Activated CD8-positive, alpha-beta T cell treated with anti-CD3 and anti-CD28 coated beads for 36 hours (primary cell): ENCODE results near the gene ACTN1. TPM values are rescaled to one million over a fixed set of nuclear protein-coding genes. Genes with fewer than 3 reads are reported as not detected.

ENCODE experiments used
- ATAC-seq: fragments of 200-7000 bp; cut with Tn5 transposase; one replicate; pipeline ENCODE4 v1.10.0; 2021; ENCODE audit warnings: mild to moderate bottlenecking, moderate library complexity
- CTCF ChIA-PET: fragments of 350-600 bp; sonication (Branson Sonifier 250); formaldehyde crosslinking; loops from one replicate; lab custom pipeline; 2021; ENCODE audit warnings: antibody characterized with exemption; lab: Charles Lee
- POLR2A ChIA-PET: fragments of 350-600 bp; sonication (Branson Sonifier 250); formaldehyde crosslinking; loops from one replicate; lab custom pipeline; 2021; ENCODE audit warnings: antibody characterized with exemption; lab: Charles Lee
- DNase-seq: peaks from one replicate; pipeline ENCODE4 v3.0.0-alpha.2; 2020
- H3K27ac Mint-ChIP-seq: one replicate; pipeline ENCODE4 v1.8.0; 2021; ENCODE audit warnings: mild to moderate bottlenecking, mixed read lengths
- H3K27me3 Mint-ChIP-seq: one replicate; pipeline ENCODE4 v1.8.0; 2021; ENCODE audit warnings: mixed read lengths
- H3K36me3 Mint-ChIP-seq: one replicate; pipeline ENCODE4 v1.8.0; 2021; ENCODE audit warnings: low read depth, mixed read lengths
- H3K4me1 Mint-ChIP-seq: one replicate; pipeline ENCODE4 v1.8.0; 2021; ENCODE audit warnings: low read depth, mixed read lengths
- H3K4me3 Mint-ChIP-seq: one replicate; pipeline ENCODE4 v1.8.0; 2021; ENCODE audit warnings: mild to moderate bottlenecking, moderate library complexity, mixed read lengths
- H3K9me3 Mint-ChIP-seq: one replicate; pipeline ENCODE4 v1.8.0; 2021; ENCODE audit warnings: mixed read lengths
- CTCF ChIP-seq: fragments of 200-600 bp; IDR thresholded peaks from one replicate; pipeline ENCODE4 v1.8.0; 2022; ENCODE audit warnings: antibody characterized with exemption, mild to moderate bottlenecking
- intact Hi-C: fragments of 100-400 bp; cut with micrococcal nuclease; formaldehyde crosslinking; loops from one replicate; pipeline ENCODE4 v1.10.0; 2022
- total RNA-seq, 2 experiments: library from RNA; stranded (reverse); gene quantifications; one replicate each; pipeline ENCODE4 v1.2.3, GENCODE V29; 2021

The ACTN1 gene
- total RNA-seq, 2 experiments from 2014 or later = 214 TPM

- intact Hi-C loops = no loop called here
Measured at GRCh38 chr14:68972507-68973218, 6.4 kb downstream of the ACTN1 start.

GRCh38 chr14:68971411-68972035 is 7.6 kb downstream of the ACTN1 start:
- Mint-ChIP-seq H3K36me3 (peaks cover 64% of the 10 kb centered on the region), H3K4me3 (peak overlapping the region; percentile 55), H3K27ac (peak overlapping the region; percentile 84), H3K27me3 (no peaks in the 10 kb centered on the region), H3K9me3 (peaks cover 21% of the 10 kb centered on the region), H3K4me1 (peaks cover 85% of the 10 kb centered on the region)
- ChIA-PET CTCF (no interaction called here), POLR2A (no interaction called here)
- intact Hi-C loops = no loop called here
- TF ChIP-seq CTCF = no peak
- DNase-seq (no peak), ATAC-seq (no peak)

More at GRCh38 chr14:68972507-68973218, 6.4 kb downstream of the ACTN1 start:
- ChIA-PET CTCF (interaction anchor here (0.8 kb wide), 1 partner anchor 487 kb away, joined by 3 read pairs; no protein-coding TSS in a partner anchor), POLR2A (interaction anchor here (1.2 kb wide), 1 partner anchor 21 kb away, joined by 3 read pairs; no protein-coding TSS in a partner anchor)
- peaks cover 83% of the 10 kb centered on the region for H3K4me1 Mint-ChIP-seq
- ATAC-seq (no peak), DNase-seq (no peak)
- H3K9me3 Mint-ChIP-seq = peaks cover 21% of the 10 kb centered on the region
- H3K36me3 Mint-ChIP-seq = peaks cover 74% of the 10 kb centered on the region
- no peak overlapping the region for H3K27ac Mint-ChIP-seq
- no peak overlapping the region for H3K4me3 Mint-ChIP-seq
- no peaks in the 10 kb centered on the region for H3K27me3 Mint-ChIP-seq
- no peak for TF ChIP-seq CTCF

GRCh38 chr14:68970736-68971135 is 8.4 kb downstream of the ACTN1 start:
- Mint-ChIP-seq H3K9me3 (peaks cover 21% of the 10 kb centered on the region), H3K36me3 (peaks cover 56% of the 10 kb centered on the region), H3K4me1 (peaks cover 84% of the 10 kb centered on the region), H3K4me3 (peak overlapping the region; percentile 55), H3K27me3 (no peaks in the 10 kb centered on the region), H3K27ac (peak overlapping the region; percentile 84)
- no peak for TF ChIP-seq CTCF
- CTCF ChIA-PET = interaction anchor here (1.2 to 2.8 kb wide), 2 partner anchors 14 to 44 kb away, joined by 3 to 9 read pairs; no protein-coding TSS in a partner anchor
- intact Hi-C loops = no loop called here
- ATAC-seq (no peak), DNase-seq (no peak)
- POLR2A ChIA-PET = interaction anchor here (0.9 kb wide), 1 partner anchor 28 kb away, joined by 3 read pairs; no protein-coding TSS in a partner anchor

- TF ChIP-seq CTCF = no peak
- Mint-ChIP-seq H3K9me3 (peaks cover 21% of the 10 kb centered on the region), H3K4me1 (peaks cover 84% of the 10 kb centered on the region), H3K27ac (peak overlapping the region; percentile 84), H3K27me3 (no peaks in the 10 kb centered on the region), H3K36me3 (peaks cover 55% of the 10 kb centered on the region), H3K4me3 (peak overlapping the region; percentile 55)
- ChIA-PET CTCF (interaction anchor here (0.8 to 2.8 kb wide), 5 partner anchors 8 to 59 kb away, joined by 3 to 10 read pairs (median 7); no protein-coding TSS in a partner anchor), POLR2A (interaction anchor here (0.9 to 6.3 kb wide), 5 partner anchors 7 to 28 kb away, joined by 3 to 40 read pairs (median 4); no protein-coding TSS in a partner anchor)
- ATAC-seq = peak; percentile 6
- peak; percentile 44 for DNase-seq
- intact Hi-C loops = no loop called here
Measured at GRCh38 chr14:68970038-68970612, 9.0 kb downstream of the ACTN1 start.
